HG02870 (cell line): ENCODE data around the gene TSEN2.
"Not testable (repeated sequence)": the region's sequence is repeated elsewhere in the genome, so short reads cannot be mapped to it uniquely, and the experiment has no call there.

Experiments
- ATAC-seq: cut with Tn5 transposase; IDR thresholded peaks from one replicate; pipeline ENCODE4 v1.9.1; 2021; ENCODE audit warnings: mild to moderate bottlenecking, moderate library complexity; ENCODE audit not compliant: unreplicated experiment

Gene TSEN2

DNA sequence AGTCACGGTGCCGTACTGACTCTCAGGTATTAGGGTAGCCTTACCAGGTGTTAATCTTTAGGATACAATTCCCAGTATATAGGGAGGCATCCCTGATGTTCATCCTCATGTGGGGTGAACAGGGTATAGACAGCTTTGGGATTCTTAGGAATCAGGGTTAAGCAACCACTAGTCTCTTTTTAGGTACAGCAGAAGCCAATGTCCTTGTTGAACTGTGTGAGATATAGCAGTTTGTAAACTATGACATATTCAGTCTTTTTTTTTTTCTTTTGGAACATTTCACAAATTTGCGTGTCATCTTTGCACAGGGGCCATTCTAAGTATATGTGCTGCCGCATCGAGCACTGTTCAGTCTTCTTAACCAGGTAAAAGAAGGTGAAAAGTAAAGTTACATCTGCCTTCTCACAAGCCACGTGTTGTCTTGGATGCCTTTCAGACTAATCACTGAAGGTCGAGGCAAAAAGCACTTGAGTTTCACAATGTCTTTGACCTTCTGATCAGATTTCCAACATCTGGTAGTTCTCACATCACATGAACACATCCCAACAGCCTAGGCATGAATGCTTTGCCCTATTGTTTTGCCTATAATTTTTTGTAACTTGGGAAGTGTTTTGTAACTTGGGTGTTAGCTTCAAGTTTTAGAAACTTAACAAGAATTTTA, 17.2 kb downstream of the TSEN2 start:
- ATAC-seq: no peak

DNA sequence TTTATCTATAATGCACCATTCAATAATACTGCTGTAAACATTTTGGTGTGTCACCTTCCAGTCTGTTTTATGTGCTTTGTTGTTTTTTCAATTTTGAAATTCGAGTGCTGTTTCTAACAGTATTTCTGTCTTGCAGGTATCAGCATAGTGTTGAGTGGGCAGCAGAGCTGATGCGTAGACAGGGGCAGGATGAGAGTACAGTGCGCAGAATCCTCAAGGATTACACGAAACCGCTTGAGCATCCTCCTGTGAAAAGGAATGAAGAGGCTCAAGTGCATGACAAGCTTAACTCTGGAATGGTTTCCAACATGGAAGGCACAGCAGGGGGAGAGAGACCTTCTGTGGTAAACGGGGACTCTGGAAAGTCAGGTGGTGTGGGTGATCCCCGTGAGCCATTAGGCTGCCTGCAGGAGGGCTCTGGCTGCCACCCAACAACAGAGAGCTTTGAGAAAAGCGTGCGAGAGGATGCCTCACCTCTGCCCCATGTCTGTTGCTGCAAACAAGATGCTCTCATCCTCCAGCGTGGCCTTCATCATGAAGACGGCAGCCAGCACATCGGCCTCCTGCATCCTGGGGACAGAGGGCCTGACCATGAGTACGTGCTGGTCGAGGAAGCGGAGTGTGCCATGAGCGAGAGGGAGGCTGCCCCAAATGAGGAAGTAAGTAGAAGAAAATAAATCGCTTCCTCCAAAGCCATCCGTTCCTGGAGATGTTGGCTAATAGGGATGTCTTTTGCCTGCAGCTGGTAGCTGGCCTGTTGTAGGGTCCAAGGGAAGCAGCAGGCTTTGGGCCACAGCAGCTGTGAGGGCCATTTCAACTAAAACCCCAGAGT, 19.1 kb downstream of the TSEN2 start:
- no peak for ATAC-seq

DNA sequence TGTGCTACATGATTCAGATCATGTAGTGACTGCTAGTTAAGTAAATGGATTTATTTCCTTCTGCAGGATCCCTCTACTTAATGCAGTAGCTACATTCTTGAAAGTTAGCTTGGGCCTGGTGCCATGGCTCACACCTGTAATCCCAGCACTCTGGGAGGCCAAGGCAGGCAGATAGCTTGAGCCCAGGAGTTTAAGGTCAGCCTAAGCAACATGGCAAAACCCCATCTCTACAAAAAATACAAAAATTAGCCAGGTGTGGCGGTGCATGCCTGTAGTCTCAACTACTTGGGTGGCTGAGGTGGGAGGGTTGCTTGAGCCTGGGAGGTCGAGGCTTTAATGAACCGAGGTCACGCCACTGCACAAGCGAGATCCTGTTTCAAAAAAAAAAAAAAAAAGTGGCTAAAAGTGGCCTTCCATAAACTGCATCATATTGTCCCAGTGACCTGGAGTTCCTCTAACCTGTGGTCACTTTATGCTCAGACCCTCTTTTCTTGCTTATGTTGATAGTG, 22.0 kb downstream of the TSEN2 start:
- ATAC-seq: no peak

DNA sequence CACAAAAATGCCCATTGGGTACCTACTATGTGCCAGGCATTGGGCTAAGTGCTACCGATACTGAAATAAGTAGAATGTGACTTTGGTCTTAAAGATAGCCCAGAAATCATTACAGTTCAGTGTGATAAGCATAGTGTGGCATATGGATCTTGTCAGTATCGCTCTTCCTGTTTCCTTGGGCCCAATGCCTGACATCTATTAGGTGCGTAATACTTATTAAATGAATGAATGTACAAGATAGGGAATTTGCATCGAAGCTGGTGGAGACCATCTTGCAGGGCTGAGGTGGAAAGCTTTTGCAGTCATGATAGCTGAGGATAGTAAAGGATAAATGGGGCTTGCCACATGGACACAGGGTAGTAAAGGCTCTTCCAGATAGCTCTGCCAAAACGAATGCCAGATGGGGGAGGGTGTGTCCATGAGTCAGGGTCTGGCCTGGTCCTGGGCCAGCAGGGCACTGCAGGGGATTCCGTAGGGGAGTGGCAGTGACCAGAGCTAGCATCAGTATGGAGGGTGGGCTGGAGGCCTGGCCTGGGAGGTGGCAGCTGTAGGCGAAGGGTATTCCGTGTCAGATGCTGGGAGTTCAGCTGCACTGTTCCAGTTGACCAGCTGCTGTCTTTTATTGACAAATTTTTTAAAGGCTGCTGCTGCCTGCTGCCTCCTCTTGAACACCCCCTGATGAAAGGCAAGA, 23.5 kb downstream of the TSEN2 start:
- no peak for ATAC-seq

DNA sequence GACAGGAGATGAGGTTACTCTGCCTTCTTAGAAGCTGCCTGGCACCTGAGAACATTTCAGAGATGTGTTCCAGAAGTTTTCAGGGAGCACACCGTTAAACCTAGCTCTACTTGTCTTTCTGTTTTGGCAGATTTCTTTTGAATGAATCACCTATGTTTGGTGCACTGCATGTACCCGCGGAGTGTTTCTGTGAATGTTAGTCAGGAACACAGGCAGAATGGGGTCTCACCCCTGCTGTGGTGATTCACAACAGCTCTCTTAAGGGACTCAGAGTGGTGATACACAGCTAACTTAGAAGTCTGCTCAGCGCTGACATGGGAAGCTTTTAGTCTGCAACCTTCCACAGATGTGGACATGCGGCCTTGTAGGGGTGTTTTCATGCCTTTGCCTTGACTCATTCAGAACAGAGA, 24.0 kb downstream of the TSEN2 start:
- no peak for ATAC-seq

DNA sequence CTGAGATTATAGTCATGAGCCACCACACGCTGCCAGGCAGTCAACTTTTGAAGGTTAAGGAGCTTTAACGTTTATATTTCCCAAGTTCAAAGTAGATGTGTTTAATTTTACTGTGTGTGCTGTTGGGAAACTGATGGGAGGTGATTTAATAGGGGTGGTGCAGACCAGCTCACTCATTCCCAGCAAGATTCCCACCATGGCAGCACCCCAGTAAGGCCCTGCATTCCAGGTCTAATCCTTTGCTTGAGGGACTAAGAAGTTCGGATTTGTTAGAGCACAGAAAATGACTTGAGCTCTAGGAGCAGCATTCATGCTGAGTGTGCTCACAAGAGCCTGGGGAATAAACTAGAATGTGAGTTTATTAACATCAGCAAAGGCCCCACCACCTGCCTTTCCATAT, 25.2 kb downstream of the TSEN2 start:
- no peak for ATAC-seq

DNA sequence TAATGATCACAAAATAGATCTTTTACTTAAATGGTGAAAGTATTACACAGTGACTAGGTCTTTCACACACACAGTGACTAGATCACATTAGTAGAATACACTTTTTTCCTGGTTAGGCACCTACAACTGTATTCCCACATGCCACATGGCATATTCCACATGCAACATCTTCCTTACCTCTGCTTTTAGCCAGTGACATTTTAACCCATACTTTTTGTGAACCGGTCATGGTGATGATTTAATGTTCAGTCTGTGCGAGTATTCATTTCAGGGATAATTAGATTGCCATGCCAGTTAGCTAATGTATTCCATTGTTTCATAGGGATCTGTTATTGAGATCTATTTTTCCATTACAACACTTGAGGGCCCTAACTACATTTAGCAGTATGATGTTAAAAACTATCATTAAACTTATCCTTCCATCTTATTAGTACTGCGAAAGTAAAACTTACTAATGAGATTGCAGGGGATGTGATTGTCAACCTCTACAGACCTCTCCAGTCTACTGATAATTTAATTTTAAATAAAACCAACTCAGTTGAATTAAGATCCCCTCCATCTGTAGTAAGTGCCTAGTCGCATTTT, 28.3 kb downstream of the TSEN2 start:
- ATAC-seq: no peak

DNA sequence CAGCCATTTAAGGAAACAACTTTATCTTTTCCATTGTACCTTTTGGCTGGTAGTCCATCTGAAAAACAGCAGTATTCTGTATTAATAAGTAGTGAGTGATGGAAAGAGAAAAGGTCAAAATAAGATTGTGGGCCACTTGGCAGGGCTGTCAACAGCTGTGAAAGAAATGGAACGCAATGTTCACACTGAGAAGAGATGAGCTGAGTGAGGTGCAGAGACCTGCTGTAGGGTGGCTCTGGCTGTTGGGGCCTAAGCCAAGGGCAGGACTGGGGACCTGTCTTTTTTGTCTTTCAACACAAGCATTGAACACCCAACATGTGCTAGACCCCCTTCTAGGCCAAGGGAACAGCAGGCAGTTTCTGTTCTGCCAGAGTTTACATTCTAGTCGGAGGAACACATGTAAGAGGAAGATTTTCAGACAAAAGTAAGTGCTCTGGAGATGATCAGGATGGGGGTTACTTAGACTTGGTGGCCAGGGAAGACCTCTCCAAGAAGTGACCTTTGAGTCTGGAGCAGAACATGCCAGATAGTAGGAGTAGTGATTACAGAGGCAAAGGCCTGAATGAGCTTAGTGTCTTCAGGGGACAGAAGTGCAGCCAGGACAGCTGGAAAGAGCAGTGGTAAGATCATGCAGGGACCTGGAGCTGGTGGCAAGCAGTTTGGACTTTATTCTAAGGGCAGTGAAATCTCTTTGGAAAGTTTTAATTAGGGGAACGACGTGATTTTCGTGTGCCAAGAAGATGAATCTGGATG, 29.6 kb downstream of the TSEN2 start:
- no peak for ATAC-seq

DNA sequence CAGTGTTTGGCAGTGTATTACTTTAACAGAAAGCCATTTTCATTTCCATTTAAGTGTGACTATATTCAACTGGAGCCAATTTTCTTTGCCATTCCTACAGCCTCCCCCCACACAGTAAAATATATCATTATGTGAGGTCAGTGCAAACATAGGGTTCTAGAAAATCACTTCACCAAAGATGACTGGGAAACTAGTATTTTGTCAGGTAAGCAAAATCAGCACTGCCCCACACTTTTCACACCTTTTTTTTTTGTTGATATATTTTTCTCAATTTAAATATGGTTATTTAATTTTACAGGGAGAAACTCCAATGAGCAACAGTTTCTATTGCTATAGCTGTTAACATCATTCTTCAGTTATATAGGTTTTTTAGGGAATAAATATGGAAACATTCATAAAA, 31.4 kb downstream of the TSEN2 start:
- no peak for ATAC-seq

DNA sequence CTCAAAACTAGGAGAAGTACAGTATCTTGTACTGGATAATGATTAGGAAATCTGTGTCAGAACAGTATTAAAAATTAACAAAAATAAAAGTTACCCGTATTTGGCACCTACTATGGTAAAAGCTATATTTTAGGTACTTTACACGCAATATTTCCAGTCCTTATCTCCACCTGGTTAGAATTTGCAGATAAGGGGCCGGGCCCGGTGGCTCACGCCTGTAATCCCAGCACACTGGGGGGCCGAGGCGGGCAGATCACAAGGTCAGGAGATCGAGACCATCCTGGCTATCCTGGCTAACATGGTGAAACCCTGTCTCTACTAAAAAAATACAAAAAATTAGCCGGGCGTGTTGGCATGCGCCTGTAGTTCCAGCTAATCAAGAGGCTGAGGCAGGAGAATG, 32.6 kb downstream of the TSEN2 start:
- no peak for ATAC-seq

DNA sequence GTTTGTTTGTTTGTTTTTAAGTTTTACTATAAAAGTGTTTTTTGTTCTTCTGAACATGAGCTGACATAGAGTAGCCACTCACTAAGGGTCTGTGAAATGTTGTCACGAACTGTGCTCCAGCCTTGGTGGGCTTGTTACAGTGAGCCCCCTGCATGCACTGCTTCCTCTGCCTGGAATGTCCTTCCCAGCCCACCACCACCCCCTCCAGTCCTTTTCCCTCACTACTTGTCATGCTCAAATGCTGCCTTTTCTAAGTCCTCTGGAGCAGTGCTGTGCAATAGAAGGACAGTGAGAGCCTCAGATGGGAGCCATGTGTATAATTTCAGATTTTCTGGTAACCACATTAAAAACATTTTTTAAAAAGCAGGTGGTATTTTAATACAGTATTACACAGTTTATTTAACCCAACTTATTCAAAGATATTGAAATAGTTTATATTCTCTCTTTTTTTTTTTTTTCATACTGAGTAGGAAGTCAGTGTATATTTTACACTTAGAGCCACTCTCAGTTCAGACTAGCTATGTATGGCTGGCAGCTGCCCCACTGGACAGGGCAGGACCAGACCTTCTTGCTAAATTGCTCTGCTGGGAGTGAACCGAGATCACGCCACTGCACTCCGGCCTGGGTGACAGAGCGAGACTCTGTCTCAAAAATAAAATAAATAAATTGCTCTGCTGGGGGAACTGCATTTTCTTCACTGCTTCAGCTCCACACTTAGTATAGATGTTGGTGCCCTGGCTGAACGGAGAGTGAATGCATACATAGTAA, 34.2 kb downstream of the TSEN2 start:
- ATAC-seq: no peak

DNA sequence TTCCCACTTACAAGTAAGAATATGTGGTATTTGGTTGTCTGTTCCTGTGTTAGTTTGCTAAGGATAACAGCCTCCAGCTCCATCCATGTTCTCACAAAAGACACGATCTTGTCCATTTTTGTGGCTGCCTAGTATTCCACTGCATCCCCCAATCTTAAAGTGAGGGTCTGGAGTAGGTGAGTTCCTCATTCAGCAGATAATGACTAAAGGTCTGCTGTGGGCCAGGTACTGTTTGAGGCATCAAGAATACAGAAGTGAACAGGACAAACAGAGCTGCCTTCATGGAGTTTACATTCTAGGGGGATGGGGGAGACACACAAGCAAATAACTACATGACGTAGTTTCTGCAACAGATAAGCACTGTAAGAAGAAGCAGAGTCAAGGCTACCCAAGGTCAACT, 36.7 kb downstream of the TSEN2 start:
- no peak for ATAC-seq

DNA sequence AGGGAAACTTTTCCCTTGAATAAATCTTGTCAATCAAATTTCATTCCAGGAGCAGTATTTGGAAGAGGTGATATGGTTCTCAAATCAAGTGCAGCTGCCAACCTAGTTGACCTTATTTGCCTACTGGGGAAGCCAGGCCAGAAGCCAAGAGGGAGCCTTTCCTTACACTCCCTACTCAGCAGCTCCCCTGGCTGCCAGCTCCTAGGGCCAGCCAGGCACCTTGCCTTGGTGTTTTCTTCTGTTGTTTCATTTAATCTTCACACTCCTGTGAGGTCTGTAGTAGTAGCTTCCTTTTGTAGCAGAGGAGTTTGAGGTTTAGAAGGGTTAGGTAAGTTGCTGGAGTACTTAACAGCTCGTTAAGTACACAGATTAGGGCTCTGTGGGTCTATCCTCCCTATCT, 38.4 kb downstream of the TSEN2 start:
- no peak for ATAC-seq

DNA sequence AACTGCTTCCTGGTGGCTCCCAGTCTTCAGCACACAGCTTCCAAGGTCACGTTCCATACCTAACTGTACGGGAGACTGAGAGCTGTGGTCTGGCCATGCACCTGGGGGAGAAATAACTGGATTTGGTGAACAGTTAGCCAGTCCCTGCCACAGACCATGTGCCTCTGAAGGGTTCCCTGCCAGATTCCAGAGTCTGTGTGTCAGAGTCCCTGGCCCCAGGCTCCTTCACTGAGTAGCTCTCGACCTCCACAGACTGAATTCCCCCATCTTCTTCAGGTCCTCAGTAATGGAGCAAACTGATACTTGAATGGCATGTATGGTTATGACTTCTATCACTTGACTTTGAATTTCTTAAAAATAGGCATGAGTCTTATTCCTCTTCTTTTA, 43.5 kb downstream of the TSEN2 start:
- no peak for ATAC-seq

DNA sequence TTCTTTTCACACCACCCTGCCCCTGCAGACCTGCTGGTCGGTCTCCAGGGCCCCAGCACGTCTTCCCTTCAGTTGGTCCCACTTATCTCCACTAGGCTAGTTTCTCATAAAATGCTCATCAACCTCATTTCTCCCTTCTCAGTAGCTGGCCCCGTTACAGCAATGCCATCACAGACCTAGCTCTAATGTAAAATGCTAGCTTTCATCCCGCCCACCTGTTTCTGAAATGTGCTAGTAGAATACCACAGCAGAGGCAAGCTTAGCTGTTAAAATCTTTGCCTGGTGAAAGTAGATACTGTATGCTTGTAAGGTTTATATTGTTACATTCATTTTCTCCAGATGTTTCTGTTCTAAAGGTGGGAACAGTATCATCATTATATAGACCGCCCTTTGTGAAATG, 47.9 kb downstream of the TSEN2 start:
- no peak for ATAC-seq

DNA sequence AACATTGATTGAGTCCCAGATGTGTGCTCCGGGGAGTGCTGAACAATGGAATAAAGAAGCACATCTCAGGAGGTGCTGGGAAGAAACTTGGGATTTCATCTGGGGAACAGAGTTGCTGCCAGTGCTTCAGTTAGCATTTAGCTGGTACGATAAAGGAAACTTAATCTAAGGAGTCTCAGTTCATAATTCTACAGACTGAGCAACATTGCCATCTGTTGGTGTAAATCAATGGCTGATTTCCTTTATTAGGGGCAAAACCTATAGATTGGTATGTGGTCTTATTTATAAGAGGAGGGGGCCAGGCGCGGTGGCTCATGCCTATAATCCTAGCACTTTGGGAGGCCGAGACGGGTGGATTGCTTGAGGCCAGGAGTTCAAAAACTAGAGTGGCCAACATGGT, 52.1 kb downstream of the TSEN2 start:
- no peak for ATAC-seq

DNA sequence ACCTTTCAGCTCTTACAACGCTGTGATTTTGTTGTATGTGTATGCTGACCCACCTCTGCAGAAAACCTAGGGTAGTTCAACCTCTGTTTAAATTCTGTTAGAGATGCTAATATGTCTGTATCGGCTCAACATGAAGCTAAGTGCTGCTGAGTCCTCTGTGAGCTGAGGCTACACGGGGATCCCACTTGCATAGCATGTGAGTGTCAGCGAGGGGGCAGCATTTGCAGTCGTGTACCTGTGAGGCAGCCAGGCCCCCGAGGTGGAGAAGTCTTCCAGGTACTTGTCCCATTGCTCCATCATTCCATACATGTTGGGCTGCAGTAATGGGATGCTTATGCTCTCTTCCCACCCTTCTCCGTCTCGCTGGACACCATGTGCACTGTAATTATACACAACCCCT, 57.3 kb downstream of the TSEN2 start:
- ATAC-seq: no peak

DNA sequence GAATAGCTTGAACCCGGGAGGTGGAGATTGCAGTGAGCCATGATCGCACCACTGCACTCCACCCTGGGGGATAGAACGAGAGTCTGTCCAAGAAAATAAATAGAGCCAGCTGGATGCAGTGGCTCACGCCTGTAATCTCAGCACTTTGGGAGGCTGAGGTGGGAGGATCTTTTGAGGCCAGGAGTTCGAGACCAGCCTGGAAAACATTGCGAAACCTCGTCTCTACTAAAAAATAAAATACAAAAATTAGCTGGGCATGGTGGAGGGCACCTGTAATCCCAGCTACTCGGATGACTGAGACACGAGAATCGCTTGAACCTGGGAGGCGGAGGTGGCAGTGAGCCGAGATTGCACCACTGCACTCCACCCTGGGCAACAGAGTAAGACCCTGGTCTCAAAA, 59.2 kb downstream of the TSEN2 start:
- ATAC-seq: not testable (repeated sequence)

DNA sequence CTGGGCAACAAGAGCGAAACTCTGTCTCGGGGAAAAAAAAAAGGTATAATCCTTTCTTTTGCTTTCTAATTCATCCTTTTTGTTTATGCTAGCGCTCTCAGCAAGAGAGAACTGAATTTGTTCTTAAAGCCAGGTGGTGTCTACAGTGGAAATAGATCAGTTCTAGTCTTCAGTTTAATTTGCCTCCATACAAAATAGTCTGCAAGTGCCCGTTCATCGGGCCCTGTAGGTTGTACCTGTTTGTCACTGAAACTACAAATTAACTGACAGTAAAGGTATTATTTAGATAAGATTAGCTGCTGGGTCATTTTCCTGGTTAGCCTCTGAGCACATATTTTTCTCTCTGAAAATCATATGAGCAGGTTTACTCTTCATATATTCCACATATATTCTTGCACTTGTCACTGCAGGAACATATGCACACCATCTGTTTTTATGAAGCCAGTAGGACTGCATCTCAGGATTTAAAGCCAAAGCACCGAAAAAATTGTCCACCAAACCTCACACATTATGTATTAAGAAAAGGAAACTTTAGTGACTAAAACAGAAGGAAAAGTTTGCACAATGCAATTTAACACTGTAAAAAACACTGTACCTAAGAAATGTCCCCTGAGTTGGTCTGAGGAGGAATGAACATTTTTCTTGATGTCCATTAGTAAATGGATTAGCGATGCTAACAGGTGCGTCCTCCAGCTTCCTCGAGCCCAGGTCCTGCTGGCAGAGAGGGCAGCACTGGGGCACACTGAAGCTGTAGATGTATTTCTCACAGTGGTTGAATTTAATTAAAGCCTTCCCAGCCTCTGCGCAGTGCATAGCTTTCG, 60.6 kb downstream of the TSEN2 start:
- ATAC-seq: no peak
